Skin of body (tissue), 2 donors: ENCODE measurements around the gene REXO4. TPM values are rescaled to one million over a fixed set of nuclear protein-coding genes. Genes with fewer than 3 reads are reported as not detected.

Experiments used
- DNase-seq: peaks from one replicate; lab custom pipeline; 2025; lab: John Stamatoyannopoulos, UW
- total RNA-seq: library from RNA; depleted of rRNA; stranded (reverse); fragments of >200 nt; gene quantifications from one replicate; pipeline ENCODE4 v1.2.3, GENCODE V29; 2014

Gene REXO4
- total RNA-seq, 1 donor from 2014 or later = 11.3 TPM

GRCh38 chr9:133449760-133450159, 31.9 kb upstream of the REXO4 start:
- DNase-seq = no peak

GRCh38 chr9:133448487-133448972, 30.7 kb upstream of the REXO4 start:
- DNase-seq = no peak

- no peak for DNase-seq
These were observed 27.6 kb upstream of the REXO4 start for GRCh38 chr9:133445293-133445969.

GRCh38 chr9:133443982-133444381, 26.2 kb upstream of the REXO4 start:
- DNase-seq = no peak

- no peak for DNase-seq
These were observed 25.4 kb upstream of the REXO4 start for GRCh38 chr9:133443248-133443647.

- no peak for DNase-seq
These were observed 23.8 kb upstream of the REXO4 start for GRCh38 chr9:133441571-133441970.

GRCh38 chr9:133440874-133441273, 23.1 kb upstream of the REXO4 start:
- DNase-seq = no peak

GRCh38 chr9:133439337-133439736, 21.5 kb upstream of the REXO4 start:
- DNase-seq = no peak

GRCh38 chr9:133437753-133438531, 20.1 kb upstream of the REXO4 start:
- no peak for DNase-seq

GRCh38 chr9:133436681-133437080, 18.9 kb upstream of the REXO4 start:
- DNase-seq = no peak

- DNase-seq = no peak
These were observed 15.6 kb upstream of the REXO4 start for GRCh38 chr9:133433351-133433843.

- no peak for DNase-seq
These were observed 12.4 kb upstream of the REXO4 start for GRCh38 chr9:133430244-133430643.

GRCh38 chr9:133429641-133430161, 11.9 kb upstream of the REXO4 start:
- DNase-seq = no peak

GRCh38 chr9:133429214-133429613, 11.4 kb upstream of the REXO4 start:
- no peak for DNase-seq

- no peak for DNase-seq
These were observed 10.8 kb upstream of the REXO4 start for GRCh38 chr9:133428617-133429101.

GRCh38 chr9:133427658-133428348, 10.0 kb upstream of the REXO4 start:
- no peak for DNase-seq

- DNase-seq = no peak
These were observed 8.2 kb upstream of the REXO4 start for GRCh38 chr9:133426011-133426410.

GRCh38 chr9:133425049-133425632, 7.3 kb upstream of the REXO4 start:
- no peak for DNase-seq

- no peak for DNase-seq
These were observed 6.4 kb upstream of the REXO4 start for GRCh38 chr9:133424187-133424586.

- no peak for DNase-seq
These were observed 5.4 kb upstream of the REXO4 start for GRCh38 chr9:133423216-133423615.
